ENCODE data around the gene KLF15.

Gene KLF15

GRCh38 chr3:126394977-126395321 lies 37.7 kb upstream of the KLF15 start:
- DNase-seq (ENCODE audit: extremely low spot score) = no peak
- ChIA-PET CTCF (interaction anchor here (0.8 to 2.2 kb wide), 2 partner anchors 13 to 23 kb away, joined by 3 to 6 read pairs; no protein-coding TSS in a partner anchor), POLR2A (no interaction called here)
- no peak for TF ChIP-seq CTCF (IDR thresholded peaks at IDR 0.05; ENCODE audit: control extremely low read depth, extremely low read depth, low read depth, missing control alignments)

- ChIA-PET CTCF (interaction anchor here (1.8 to 2.5 kb wide), 3 partner anchors 9 to 465 kb away, joined by 5 to 7 read pairs (median 6); no protein-coding TSS in a partner anchor), POLR2A (no interaction called here)
- DNase-seq (ENCODE audit: extremely low spot score) = no peak
- TF ChIP-seq CTCF (IDR thresholded peaks at IDR 0.05; ENCODE audit: control extremely low read depth, extremely low read depth, low read depth, missing control alignments) = no peak
Measured at GRCh38 chr3:126394179-126394976, 37.2 kb upstream of the KLF15 start, which contains the start of gene CFAP100. CFAP100 (plus strand) TSS chr3:126394909; CDS start chr3:126396001, 1,092 bp downstream.

GRCh38 chr3:126393563-126393962 lies 36.4 kb upstream of the KLF15 start:
- ChIA-PET CTCF (interaction anchor here (1.2 to 2.5 kb wide), 4 partner anchors 10 to 464 kb away, joined by 3 to 7 read pairs (median 4); no protein-coding TSS in a partner anchor), POLR2A (no interaction called here)
- DNase-seq (ENCODE audit: extremely low spot score) = no peak
- TF ChIP-seq CTCF (IDR thresholded peaks at IDR 0.05; ENCODE audit: control extremely low read depth, extremely low read depth, low read depth, missing control alignments) = no peak

- no peak for TF ChIP-seq CTCF (IDR thresholded peaks at IDR 0.05; ENCODE audit: control extremely low read depth, extremely low read depth, low read depth, missing control alignments)
- no peak for DNase-seq (ENCODE audit: extremely low spot score)
- POLR2A ChIA-PET = no interaction called here
- CTCF ChIA-PET = interaction anchor here (0.7 to 2.5 kb wide), 6 partner anchors 11 to 258 kb away, joined by 3 to 7 read pairs (median 4); no protein-coding TSS in a partner anchor
Measured at GRCh38 chr3:126392246-126392645, 35.0 kb upstream of the KLF15 start.

GRCh38 chr3:126391631-126392030 lies 34.4 kb upstream of the KLF15 start:
- ChIA-PET POLR2A (no interaction called here), CTCF (interaction anchor here (0.8 to 2.5 kb wide), 3 partner anchors 12 to 21 kb away, joined by 3 to 7 read pairs (median 4); no protein-coding TSS in a partner anchor)
- TF ChIP-seq CTCF (IDR thresholded peaks at IDR 0.05; ENCODE audit: control extremely low read depth, extremely low read depth, low read depth, missing control alignments) = no peak
- no peak for DNase-seq (ENCODE audit: extremely low spot score)

- CTCF ChIA-PET = interaction anchor here (1.0 to 4.0 kb wide), 3 partner anchors 8 to 257 kb away, joined by 3 to 23 read pairs (median 3); no protein-coding TSS in a partner anchor
- TF ChIP-seq CTCF (IDR thresholded peaks at IDR 0.05; ENCODE audit: control extremely low read depth, extremely low read depth, low read depth, missing control alignments) = no peak
- no peak for DNase-seq (ENCODE audit: extremely low spot score)
- POLR2A ChIA-PET = no interaction called here
Measured at GRCh38 chr3:126390751-126391150, 33.5 kb upstream of the KLF15 start.

Measured in GM10248 (cell line).